ENCODE measurements around the gene PMFBP1. TPM values are rescaled to one million over a fixed set of nuclear protein-coding genes. Genes with fewer than 3 reads are reported as not detected.

Gene PMFBP1
- total RNA-seq, 1 experiment from 2014 or later, result 2.7 TPM

DNA sequence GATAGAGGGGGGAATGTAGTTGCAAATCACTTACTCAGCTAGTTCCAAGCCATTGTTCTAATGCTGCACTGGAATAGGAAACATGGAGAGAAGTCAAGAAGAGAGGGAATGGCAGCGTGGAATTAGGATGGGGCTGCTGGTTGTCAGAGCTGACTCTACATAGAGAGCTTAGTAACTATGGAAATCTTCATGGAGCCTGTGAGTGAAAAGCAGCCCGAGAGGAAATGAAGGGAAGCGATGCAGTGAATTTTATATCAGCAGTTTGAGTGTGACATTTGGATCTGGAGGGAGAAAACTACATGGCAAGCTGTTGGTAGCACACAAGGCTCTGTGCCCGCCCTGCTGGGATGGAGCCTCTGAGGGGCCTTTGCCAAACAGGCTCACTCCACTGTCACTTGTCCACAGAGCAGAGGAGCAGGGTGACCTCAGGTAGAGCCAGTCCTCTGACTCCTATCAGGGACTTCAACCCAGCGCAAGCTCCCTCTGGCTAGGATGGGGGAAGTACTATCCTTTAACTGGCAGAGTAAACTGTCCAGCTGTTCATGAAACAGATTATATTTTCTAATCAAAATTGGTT lies 27.9 kb upstream of the PMFBP1 start:
- Histone ChIP-seq H2BK12ac (ENCODE audit: insufficient read length, low read depth, low read length) (no peak overlapping the region), H3K23me2 (ENCODE audit: insufficient read length, low read depth, low read length, poor library complexity, severe bottlenecking) (no peaks in the 10 kb centered on the region), H3K4me2 (ENCODE audit: insufficient read depth, insufficient read length, low read length) (no peak overlapping the region), H3K27me3 (ENCODE audit: insufficient read depth, low read length) (no peaks in the 10 kb centered on the region), H3K79me2 (ENCODE audit: insufficient read depth, low read length) (no peaks in the 10 kb centered on the region), H2AFZ (ENCODE audit: low read length) (no peak overlapping the region), H2BK15ac (ENCODE audit: low read depth, low read length) (no peak overlapping the region), H3K4me1 (ENCODE audit: insufficient read depth, low read length) (no peaks in the 10 kb centered on the region; the same call in 1 of the 2 replicates), H4K8ac (replicated peaks; ENCODE audit: insufficient read length, low read depth, low read length) (no peak overlapping the region), H3T11ph (ENCODE audit: low read length) (no peak overlapping the region), H2BK5ac (ENCODE audit: insufficient read length, low read length) (no peak overlapping the region), H3K4ac (ENCODE audit: low read depth, low read length) (no peak overlapping the region), H4K5ac (ENCODE audit: insufficient read length, low read depth, low read length) (no peak overlapping the region), H3K18ac (ENCODE audit: insufficient read length, low read depth, low read length) (no peak overlapping the region), H4K20me1 (ENCODE audit: control insufficient read depth, insufficient read depth, insufficient read length) (no peaks in the 10 kb centered on the region), H2BK20ac (ENCODE audit: low read depth, low read length, poor library complexity, severe bottlenecking) (no peak overlapping the region), H3K9me3 (ENCODE audit: control insufficient read depth, low read depth, low read length) (no peaks in the 10 kb centered on the region), H3K27ac (ENCODE audit: insufficient read length, low read depth, low read length) (no peak overlapping the region), H2BK120ac (ENCODE audit: low read depth, low read length, poor library complexity, severe bottlenecking) (no peak overlapping the region), H3K14ac (ENCODE audit: insufficient read depth, low read length) (no peak overlapping the region), H3K79me1 (ENCODE audit: insufficient read depth, low read depth, low read length, poor library complexity, severe bottlenecking) (no peaks in the 10 kb centered on the region), H2AK5ac (ENCODE audit: insufficient read length, low read length) (no peak overlapping the region), H3K56ac (ENCODE audit: insufficient read length, low read depth, low read length) (no peak overlapping the region), H3K23ac (ENCODE audit: insufficient read length, low read depth, low read length) (no peak overlapping the region), H4K91ac (ENCODE audit: insufficient read length, low read depth, low read length) (no peak overlapping the region), H3K9ac (ENCODE audit: extremely low read depth, insufficient read length, low read length) (no peak overlapping the region)
- H3K4me1 Mint-ChIP-seq, result peaks cover 32 to 43% of the 10 kb centered on the region in 2 experiments
- no peak overlapping the region for H3K4me3 Mint-ChIP-seq
- H3K27me3 Mint-ChIP-seq (ENCODE audit: low read depth), result no peaks in the 10 kb centered on the region
- TF ChIP-seq, protein P1, sequence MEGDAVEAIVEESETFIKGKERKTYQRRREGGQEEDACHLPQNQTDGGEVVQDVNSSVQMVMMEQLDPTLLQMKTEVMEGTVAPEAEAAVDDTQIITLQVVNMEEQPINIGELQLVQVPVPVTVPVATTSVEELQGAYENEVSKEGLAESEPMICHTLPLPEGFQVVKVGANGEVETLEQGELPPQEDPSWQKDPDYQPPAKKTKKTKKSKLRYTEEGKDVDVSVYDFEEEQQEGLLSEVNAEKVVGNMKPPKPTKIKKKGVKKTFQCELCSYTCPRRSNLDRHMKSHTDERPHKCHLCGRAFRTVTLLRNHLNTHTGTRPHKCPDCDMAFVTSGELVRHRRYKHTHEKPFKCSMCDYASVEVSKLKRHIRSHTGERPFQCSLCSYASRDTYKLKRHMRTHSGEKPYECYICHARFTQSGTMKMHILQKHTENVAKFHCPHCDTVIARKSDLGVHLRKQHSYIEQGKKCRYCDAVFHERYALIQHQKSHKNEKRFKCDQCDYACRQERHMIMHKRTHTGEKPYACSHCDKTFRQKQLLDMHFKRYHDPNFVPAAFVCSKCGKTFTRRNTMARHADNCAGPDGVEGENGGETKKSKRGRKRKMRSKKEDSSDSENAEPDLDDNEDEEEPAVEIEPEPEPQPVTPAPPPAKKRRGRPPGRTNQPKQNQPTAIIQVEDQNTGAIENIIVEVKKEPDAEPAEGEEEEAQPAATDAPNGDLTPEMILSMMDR (conservative IDR thresholded peaks at IDR 0.05), result no peak
- no CpG with 5 or more reads among the region's 5 CpGs for WGBS (ENCODE audit: extremely low coverage, insufficient read length, low lambda C conversion rate)
- no peak for DNase-seq
- no peaks in the 10 kb centered on the region for H3K9me3 Mint-ChIP-seq
- H3K36me3 Mint-ChIP-seq (ENCODE audit: insufficient read depth in 1 of 3, low read depth in 3 of 3), result no peaks in the 10 kb centered on the region
- H3K27ac Mint-ChIP-seq, result no peak overlapping the region; a peak in 1 of 7 replicates
